NOMO-1 treated with DMSO at 0.1 percent for 48 hours (cell line): ENCODE measurements around the gene GPR141.
A peak's percentile ranks its signal among the peaks of the same experiment; 100 is the strongest.

Experiments used
- DNase-seq: peaks from one replicate; lab custom pipeline; 2025; ENCODE audit not compliant: unreplicated experiment; lab: John Stamatoyannopoulos, UW

Gene GPR141

GRCh38 chr7:37781156-37781555 is 97.6 kb downstream of the GPR141 start:
- peak; percentile 22 for DNase-seq

DNA sequence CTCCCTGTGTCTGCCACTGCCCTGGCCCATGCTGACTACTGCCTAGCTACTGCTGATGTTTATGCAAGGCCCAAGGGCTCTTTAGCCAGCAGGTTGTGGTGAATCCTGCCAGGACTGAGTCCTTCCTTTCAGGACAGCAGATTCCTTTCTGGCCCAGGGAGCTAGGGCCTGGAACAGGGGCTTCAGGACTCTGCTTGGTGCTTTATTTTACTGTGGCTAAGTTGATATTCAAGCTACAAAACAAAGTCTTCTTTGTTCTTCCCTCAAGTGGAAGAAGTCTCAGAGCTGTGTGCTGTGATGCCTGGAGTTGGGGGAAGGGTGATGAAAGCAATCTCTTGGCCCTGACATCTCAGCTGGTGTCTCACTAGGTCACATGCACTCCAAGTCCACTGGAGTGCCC is 98.6 kb downstream of the GPR141 start:
- no peak for DNase-seq

- no peak for DNase-seq
These were observed 100.4 kb downstream of the GPR141 start for GRCh38 chr7:37784015-37784414.

GRCh38 chr7:37786741-37787569 is 103.4 kb downstream of the GPR141 start:
- peak; percentile 96 for DNase-seq
